Epidermal melanocyte (primary cell): ENCODE measurements around the gene SMR3A.

Experiments used
- DNase-seq: peaks from one replicate; pipeline ENCODE4 v3.0.0; 2011; ENCODE audit warnings: low spot score; ENCODE audit not compliant: insufficient read length

The SMR3A gene

DNA sequence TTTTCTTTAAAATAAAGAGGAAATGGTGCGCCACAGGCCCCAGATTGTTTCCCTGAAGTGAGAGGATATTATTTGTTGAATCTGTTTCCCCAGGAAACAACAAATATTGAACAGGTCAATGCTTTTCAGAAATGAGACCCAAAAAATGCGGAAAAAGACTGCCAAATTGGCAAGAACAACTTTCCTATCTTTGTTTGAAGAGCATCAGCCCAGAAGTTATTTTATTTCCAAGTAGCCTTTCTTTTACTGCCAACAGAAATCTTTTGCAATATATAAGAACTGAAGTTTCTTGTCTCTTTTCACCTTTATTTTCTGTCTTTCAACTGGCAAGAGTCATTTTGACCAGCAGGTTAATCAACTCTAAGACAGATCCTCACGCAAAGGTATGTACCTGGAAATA is at the start of gene SMR3A:
Gene SMR3A, plus strand, starts transcription at position 301 of the 400 bp plus-strand sequence. CDS start 1,356 bp downstream, outside the sequence.
- DNase-seq = no peak

DNA sequence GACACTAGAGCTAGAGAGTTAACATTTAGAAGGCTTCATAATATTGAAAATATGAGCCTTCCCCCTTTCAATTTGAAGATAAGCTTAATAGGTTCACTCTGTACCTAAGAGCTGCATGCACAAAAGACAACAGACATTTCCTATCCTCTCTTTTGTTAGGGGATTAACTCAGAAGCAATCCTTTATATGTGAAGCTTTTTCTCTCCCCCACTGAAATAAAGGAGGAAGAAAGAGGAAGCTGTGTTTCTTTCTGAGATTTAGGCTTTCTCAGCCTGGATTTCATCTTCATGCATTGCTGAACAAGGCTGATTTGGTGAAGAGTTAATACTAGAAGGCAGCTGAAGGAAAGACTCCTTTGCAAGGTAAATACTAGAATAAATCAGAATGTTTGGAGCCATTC is 46.8 kb upstream of the SMR3A start:
- no peak for DNase-seq

DNA sequence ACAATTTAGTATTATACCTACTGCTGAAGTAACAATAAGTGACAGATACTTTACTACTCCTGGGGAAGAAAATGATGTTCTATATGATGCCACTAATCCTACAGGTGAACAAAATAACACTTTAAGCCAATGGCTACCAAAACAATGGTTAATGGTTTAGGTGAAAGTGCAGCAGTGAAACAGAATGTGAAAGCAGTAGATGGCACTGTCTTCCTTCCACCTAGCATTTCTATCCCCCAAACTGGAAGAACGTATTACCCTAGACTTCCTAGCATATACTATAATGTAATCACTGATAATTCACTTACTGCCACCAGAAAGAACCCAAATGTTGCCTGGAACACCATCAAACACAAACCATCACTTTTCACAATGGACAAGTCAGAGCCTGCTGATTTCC is 44.6 kb upstream of the SMR3A start:
- DNase-seq = no peak

DNA sequence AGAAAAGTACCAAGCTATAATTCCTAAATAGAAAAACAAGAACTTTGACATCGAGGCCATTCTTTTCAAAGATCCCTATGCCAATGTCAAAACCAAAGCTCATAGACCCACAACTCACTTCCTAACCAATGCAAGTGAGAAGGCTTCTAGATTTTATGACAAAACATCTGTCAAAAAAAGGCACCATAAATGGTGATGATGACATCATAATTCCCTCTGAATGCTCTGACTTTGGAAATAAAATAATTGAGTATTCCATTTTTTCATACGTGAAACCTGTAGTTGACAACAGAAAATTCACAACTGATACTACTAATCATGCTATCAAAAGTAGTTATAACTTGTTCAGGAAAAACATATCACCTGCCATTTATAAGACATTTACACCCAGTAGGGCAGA is 34.5 kb upstream of the SMR3A start:
- DNase-seq = no peak

DNA sequence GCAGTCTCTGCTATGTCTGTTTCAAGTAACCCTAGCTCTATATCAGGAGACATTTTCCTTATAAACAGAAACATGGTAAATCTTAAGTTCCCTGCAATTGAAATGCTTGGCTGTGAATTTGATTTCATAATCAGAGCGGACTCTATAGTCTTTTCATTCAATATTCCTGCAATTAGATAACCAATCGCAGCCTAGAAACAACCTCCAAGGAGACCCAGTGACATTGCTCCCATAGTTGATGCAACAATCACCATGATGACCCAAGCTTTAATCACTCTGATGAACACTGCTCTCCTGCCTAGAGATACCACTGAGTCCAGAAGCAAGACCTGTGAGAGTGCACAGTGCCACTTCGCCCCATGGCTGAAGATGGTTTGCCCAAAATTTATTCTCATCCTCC is 25.9 kb upstream of the SMR3A start, which contains the start of gene CABS1:
Gene CABS1, plus strand, starts transcription at position 301 of the 400 bp plus-strand sequence. Its CDS starts 59 bp downstream, at position 360.
- no peak for DNase-seq

DNA sequence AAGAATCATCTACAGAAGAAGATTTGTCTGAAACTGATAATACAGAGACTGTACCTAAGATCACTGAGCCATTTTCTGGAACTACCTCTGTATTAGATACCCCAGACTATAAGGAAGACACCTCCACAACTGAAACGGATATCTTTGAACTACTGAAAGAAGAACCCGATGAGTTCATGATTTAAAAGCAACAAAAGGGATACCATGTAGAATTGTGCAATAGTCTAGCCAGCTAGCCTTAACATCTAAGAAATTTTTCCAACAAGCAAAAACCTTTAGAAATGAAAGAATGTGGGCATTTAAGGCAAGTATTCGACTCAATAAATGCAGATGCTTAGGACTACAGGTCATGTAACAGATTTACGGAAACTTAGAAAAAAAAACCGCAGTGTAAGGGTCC is 24.5 kb upstream of the SMR3A start:
- DNase-seq = no peak

DNA sequence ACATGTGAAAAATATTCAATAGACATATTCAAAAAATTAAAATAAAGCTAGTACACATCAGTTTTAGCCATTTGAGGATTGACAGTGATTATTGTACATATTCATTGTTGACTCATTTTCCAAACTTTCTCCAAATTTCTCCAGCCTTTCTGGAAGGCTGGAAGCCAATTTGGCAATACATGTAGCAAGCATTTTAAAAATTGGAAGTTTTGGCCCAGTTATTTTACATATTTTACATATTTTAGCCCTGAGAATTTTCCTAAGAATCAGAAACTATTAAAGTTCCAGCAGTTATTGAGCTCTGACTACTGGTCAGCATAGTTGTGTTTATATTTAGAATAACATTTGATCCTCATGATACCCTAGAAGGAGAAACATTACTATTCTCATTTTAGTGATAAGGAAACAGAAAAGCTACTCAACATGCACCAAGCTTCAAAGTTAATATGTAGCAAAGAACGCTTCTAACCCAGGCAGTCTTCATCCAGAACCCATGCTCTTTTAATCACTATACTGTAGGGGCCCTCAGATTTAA is 22.6 kb upstream of the SMR3A start:
- DNase-seq = no peak

DNA sequence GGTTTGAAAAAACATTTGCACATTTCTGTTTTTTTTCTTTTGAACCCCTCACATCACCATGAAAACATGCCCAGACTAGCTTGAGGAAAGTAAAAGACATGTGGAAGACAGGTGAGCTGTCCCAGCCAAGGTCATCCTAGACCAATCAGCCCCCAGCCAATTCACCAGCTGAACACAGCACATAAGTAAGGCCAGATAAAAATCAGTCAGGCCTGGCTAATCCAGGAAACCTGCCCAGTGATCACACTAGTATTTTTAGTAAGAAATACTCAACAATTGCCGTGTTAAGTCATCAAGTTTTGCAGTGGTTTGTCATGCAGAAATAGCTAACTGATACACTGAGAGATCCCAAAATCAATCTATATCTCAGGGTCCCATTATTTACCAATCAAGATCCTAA is 4.4 kb upstream of the SMR3A start:
- no peak for DNase-seq

DNA sequence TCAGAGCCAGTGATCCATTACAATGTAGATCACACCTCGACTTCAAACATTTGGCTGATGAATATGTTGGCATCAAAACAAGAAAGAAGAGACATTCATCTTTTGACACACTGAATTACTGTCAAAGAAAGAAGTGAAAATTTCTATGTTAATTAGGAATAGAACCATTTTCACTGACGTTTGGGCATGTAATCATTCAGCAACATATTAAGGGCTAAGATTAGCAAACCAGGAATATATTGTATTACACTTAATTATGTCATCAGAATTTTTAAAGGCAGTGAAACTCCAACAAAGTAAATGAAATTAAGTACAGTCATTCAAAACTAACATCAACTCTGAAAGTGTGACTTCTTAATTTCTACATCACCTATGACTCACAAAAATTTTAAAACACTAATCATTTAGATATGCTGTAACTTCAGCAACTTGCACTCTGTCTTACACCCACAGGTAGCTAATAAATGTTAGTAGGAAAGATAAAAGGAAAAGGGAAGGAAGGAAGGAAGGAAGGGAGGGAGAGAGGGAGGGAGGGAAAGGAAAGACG is 1.4 kb upstream of the SMR3A start:
- DNase-seq = no peak

DNA sequence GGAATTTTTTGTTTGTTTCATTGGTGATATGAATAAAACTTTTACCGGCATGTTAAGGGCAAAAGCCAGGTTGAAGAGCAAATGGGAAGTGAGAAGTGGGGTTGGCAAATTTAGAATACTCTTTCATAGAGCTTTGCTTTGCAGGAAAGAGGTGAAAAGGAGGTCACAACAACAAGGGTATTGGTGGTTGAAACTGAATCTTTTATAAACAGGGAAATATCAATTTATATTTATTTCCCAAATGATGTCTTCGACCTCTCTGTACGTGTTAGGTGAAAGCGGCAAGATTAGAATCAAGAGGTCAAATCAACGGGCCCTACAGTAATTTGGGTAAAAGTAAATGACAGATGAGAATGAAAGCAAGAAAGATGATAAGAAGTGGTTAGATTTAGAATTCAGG is 3.4 kb downstream of the SMR3A start:
- DNase-seq = no peak

DNA sequence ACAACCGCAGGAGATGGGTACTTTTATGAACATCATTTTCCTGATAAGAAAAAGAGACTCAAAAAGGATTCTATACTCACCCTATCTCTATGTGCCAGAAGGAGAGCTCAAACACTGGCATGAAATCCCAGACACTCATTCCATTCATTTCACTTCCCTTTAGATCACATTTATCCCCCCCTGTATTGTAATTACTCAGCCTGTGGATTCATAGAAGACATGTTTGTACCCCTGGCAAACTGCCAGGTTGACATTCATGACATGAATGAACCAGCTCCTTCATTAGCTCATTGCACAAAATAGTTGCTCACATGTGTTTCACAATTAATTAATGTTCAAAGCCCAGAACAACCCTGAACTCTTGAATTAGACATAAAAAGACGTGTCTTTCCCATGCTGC is 4.9 kb downstream of the SMR3A start:
- no peak for DNase-seq

DNA sequence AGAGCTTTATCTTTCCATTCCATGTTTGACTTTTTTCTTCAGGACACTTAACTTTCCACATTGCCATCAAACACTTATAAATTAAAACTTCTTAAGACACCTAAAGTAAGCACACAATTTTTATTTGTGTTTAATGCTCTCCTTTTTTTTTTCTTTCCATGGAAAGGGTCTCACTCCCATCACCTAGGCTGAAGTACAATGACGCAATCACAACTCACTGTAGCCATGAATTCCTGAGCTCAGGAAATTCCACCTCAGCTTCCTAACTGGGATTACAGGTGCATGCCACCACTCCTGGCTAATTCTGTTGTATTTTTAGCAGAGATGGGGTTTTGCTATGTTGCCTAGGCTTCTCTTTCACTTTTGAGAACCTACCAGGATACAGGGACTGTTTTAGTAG is 7.3 kb downstream of the SMR3A start:
- DNase-seq = no peak

DNA sequence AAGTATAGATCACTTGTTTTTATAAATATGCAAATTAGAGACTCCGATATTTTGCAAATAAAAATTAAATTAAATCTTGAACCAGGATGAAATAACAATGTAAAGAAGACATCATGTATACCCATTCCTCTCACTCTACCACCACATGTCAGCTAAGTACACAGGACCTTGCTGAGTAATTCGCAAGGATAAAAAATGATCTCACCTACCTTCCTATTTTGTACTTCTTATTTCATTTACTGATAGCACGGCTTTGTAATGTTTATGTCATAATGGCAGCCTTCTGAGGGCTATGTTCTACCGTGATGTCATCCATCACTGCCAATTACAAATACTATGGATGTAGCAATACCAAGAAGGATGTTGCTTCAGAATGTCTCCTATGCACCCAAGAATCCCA is 11.4 kb downstream of the SMR3A start:
- no peak for DNase-seq

DNA sequence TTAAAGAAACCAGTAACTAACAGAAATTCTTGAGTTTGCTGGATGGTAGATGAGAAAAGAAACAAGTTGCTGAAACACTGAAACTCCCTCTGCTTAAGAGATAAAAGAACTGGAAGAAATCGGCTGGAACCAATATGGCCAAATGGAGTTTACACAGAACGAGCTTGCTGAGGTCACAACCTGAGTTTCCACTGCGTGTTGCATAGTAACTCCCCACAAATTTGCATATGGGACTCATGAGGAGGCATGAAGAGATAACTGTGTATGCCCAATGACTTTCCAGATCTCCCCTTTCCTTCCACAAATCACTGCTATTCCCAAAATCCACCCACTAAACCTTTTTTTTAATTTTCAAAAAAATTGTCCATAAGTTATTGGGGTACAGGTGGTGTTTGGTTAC is 12.2 kb downstream of the SMR3A start:
- no peak for DNase-seq

DNA sequence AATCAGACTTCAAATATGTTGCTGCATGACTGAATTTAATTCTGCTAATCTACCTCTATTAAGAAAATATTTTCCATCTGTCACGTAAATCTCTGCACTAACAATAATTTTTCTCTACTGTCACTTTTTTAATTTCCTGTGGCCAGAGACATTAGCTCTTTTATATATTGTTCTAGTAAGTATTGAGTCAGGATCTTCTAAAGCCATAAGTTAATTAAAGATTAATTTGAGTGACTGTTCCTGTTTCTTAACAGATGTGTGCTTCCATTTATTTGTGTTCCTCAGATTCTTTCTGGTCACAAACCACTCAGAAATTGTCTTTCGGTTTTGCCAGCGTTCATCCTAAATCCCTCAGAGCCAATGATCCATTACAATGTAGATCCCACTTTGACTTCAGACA is 20.0 kb downstream of the SMR3A start:
- DNase-seq = no peak

DNA sequence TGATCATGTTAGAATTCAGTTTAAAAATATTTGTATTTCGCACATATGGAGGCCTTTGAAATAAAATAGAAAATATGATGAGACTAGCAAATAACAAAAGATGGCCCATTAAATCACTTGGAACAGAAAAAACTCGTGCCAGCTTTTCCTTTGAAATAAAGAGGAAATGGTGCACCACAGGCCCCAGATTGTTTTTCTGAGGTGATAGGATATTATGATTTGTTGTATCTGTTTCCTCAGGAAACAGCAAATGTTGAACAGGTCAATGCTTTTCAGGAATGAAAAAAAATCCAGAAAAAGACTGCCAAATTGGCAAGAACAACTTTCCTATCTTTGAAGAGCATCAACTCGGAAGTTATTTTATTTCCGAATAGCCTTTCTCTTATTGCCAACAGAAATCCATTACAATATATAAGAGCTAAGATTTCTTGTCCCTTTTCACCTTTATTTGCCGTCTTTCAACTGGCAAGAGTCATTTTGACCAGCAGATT is 22.2 kb downstream of the SMR3A start, which contains the start of gene SMR3B:
Gene SMR3B, plus strand, starts transcription at position 441 of the 491 bp plus-strand sequence. CDS start 1,380 bp downstream, outside the sequence.
- DNase-seq = no peak

DNA sequence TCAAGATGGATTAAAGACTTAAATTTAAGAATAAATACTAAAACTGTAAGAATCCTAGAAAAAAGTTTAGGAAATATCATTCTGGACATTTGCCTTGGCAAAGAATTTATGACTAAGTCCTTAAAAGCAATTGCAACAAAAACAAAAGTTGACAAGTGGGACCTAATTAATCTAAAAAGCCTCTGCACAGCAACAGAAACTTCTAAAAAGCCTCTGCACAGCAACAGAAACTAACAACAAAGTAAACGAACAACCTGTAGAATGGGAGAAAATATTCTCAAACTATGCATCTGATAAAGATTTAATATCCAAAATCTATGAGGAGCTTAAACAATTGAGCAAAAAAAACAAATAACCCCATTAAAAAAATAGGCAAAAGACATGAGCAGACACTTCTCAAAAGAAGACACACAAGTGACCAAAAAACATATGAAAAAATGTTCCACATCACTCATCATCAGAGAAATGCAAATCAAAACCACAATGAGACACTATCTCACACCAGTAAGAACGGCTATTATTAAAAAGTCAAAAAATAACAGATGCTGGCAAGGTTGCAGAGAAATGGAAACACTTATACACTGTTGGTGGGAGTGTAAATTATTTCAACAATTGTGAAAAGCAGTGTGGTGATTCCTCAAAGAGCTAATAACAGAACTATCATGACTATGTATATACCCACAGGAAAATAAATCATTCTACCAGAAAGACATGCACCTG is 31.7 kb downstream of the SMR3A start:
- DNase-seq = no peak

DNA sequence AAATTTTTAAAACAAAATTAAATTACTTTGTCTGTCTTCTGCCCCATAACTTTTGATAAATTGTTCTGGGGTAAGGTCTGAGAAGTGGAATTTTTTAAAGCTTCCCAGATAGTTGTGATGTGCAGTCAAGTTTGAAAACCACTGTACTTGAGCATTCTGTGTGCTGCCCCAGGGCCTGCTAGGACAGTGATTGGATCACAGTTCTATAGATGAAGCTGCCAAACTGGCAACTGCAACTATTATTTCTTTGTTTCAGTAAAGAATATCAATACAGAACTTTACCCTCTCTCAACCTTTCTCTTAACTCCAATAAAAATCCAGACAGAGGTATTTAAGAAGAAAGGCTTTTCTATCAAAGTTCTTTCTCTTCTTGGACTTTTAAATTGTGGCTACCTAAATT is 37.0 kb downstream of the SMR3A start, which contains the start of gene OPRPN:
Gene OPRPN, plus strand, starts transcription at position 361 of the 400 bp plus-strand sequence. CDS start 1,346 bp downstream, outside the sequence.
- no peak for DNase-seq

DNA sequence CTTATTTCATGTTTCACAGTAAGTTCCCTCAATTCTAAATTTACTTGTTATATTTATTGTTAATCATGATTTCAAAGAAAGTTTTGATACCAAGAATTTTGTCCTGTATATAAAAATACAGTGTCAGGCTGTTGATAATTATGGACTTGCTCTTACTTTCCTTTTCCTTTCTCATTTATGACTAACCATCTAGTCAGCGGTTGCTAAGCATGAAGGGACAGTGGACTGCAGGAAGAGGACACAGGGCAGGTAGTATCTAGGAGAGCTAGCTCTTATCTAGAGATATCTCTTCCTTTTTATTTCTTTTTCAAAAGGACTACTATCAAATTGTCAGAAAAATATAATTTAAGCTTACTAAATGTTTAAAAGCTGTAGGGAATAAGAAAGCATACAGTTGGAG is 38.8 kb downstream of the SMR3A start:
- DNase-seq = no peak

DNA sequence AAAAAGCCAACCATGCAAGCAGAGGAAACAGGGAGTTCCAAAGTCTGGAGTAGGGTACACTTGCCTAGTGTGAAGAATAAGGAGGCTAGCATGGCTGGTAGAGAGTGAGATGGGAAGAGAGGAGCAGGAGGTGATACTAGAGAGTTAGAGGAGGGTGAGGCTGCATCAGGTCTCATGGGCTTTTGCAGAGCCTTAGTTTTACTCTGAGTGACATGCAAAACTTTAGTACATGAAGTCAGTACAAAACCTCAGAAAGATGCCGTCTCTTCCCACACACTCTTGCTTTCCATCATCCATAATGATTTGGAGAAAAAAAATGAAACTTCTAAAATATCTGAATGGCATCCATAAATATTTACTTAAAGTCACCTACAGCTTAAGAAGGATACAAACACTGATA is 42.2 kb downstream of the SMR3A start:
- DNase-seq = no peak

DNA sequence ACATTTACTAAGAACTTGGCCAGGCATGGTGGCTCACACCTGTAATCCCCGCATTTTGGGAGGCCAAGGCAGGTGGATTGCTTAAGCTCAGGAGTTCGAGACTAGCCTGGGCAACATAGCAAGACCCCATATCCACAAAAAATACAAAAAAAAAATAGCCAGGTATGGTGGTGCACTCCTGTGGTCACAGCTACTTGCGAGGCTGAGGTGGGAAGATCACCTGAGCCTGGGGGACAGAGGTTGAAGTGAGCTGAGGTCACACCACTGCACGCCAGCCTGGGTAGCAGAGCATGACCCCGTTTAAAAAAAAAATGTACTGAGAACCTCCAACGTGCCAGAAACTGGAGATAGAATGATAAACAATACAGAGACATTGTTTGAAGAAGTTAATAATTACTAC is 45.2 kb downstream of the SMR3A start:
- no peak for DNase-seq
